T-cell (primary cell): ENCODE data around the gene CFAP141. TPM values are rescaled to one million over a fixed set of nuclear protein-coding genes. Genes with fewer than 3 reads are reported as not detected.
A peak's percentile ranks its signal among the peaks of the same experiment; 100 is the strongest.

Experiments
- ATAC-seq, 4 experiments: fragments of 200-7000 bp in 3 of 4; fragments of 150-1000 bp in 1 of 4; cut with Tn5 transposase; replicated peaks in 1 of 4; 1 replicate in 3 of 4; 2 replicates in 1 of 4; pipeline ENCODE4 v1.10.0; 2021; ENCODE audit warnings: moderate library complexity in 3 of 4, mild to moderate bottlenecking in 2 of 4, moderate number of reproducible peaks in 1 of 4
- CTCF ChIA-PET, 2 donors: fragments of 300-600 bp; sonication (Branson Sonifier 250); formaldehyde crosslinking; loops; one replicate each; lab custom pipeline; 2022; ENCODE audit warnings: antibody characterized with exemption in 2 of 2; lab: Charles Lee
- POLR2A ChIA-PET, 2 donors: fragments of 300-600 bp; sonication (Branson Sonifier 250); formaldehyde crosslinking; loops; one replicate each; lab custom pipeline; 2022; ENCODE audit warnings: antibody characterized with exemption in 2 of 2; lab: Charles Lee
- DNase-seq, 35 experiments: peaks; one replicate each; pipeline versions ENCODE4 v3.0.0 to v3.0.0-alpha.2; 2013 to 2023
- H3K27ac ChIP-seq: one replicate; pipeline ENCODE4 v1.5.1; 2013; ENCODE audit warnings: low read length
- H3K27me3 ChIP-seq, 2 experiments: replicated peaks in 1 of 2; 1 replicate in 1 of 2; 2 replicates in 1 of 2; pipeline versions ENCODE4 v1.6.1 to v1.7.0; 2013; ENCODE audit warnings: low read length in 1 of 2, mixed read lengths in 1 of 2; ENCODE audit not compliant: control insufficient read depth in 2 of 2, insufficient read depth in 2 of 2; ENCODE audit errors: extremely low read depth in 1 of 2
- H3K36me3 ChIP-seq, 2 donors: 1 replicate in 1 of 2; 2 replicates in 1 of 2; pipeline versions ENCODE4 v1.6.1 to v1.7.0; 2013; ENCODE audit warnings: low read length in 1 of 2; ENCODE audit not compliant: control insufficient read depth in 2 of 2, insufficient read depth in 1 of 2; ENCODE audit errors: extremely low read depth in 1 of 2
- H3K4me1 ChIP-seq, 2 experiments: 1 replicate in 1 of 2; 2 replicates in 1 of 2; pipeline versions ENCODE4 v1.6.1 to v1.7.0; 2013; ENCODE audit warnings: low read length in 2 of 2, mixed read lengths in 1 of 2; ENCODE audit not compliant: insufficient read depth in 2 of 2, control insufficient read depth in 1 of 2; ENCODE audit errors: extremely low read depth in 1 of 2
- H3K4me3 ChIP-seq, 2 donors: 1 replicate in 1 of 2; 2 replicates in 1 of 2; pipeline versions ENCODE4 v1.5.1 to v1.7.0; 2013; ENCODE audit warnings: mild to moderate bottlenecking in 2 of 2, low read length in 1 of 2, moderate library complexity in 1 of 2; ENCODE audit not compliant: control insufficient read depth in 1 of 2; ENCODE audit errors: extremely low read depth in 1 of 2
- H3K9me3 ChIP-seq: 2 replicates; pipeline ENCODE4 v1.7.0; 2013
- H3K27ac Mint-ChIP-seq, 2 donors: one replicate each; pipeline ENCODE4 v1.8.0; 2020 to 2021; ENCODE audit warnings: mild to moderate bottlenecking in 2 of 2, mixed read lengths in 2 of 2
- H3K27me3 Mint-ChIP-seq, 2 donors: one replicate each; pipeline ENCODE4 v1.8.0; 2021 to 2022; ENCODE audit warnings: mixed read lengths in 2 of 2
- H3K36me3 Mint-ChIP-seq: one replicate; pipeline ENCODE4 v1.8.0; 2021; ENCODE audit warnings: mixed read lengths
- H3K4me1 Mint-ChIP-seq, 3 donors: one replicate each; pipeline ENCODE4 v1.8.0; 2020 to 2022; ENCODE audit warnings: mixed read lengths in 3 of 3, mild to moderate bottlenecking in 1 of 3
- H3K4me3 Mint-ChIP-seq, 3 donors: one replicate each; pipeline ENCODE4 v1.8.0; 2020 to 2022; ENCODE audit warnings: mild to moderate bottlenecking in 3 of 3, mixed read lengths in 3 of 3, moderate library complexity in 3 of 3
- H3K9me3 Mint-ChIP-seq, 3 donors: one replicate each; pipeline ENCODE4 v1.8.0; 2020 to 2022; ENCODE audit warnings: mixed read lengths in 3 of 3
- WGBS: methylation state at CpG from one replicate; pipeline ENCODE4 v1.1.5; 2013; ENCODE audit warnings: missing lambda C conversion rate; ENCODE audit not compliant: insufficient coverage; 5-methylcytosine and 5-hydroxymethylcytosine counted together
- total RNA-seq, 35 experiments: library from RNA in 6 of 35; stranded (reverse) in 6 of 35; fragments of 120-200 nt in 1 of 35; gene quantifications; one replicate each; pipeline versions ENCODE4 v1.2.1 to v1.2.4 and lab custom pipeline; 2013 to 2026

Gene CFAP141
- total RNA-seq, 5 donors from 2014 or later (not counting 1 experiment from before 2014, with no cell fraction given): not detected

- Mint-ChIP-seq H3K27me3 (no peaks in the 10 kb centered on the region), H3K27ac (peak overlapping the region; percentile 90 to 98), H3K4me3 (no peak overlapping the region), H3K9me3 (no peaks in the 10 kb centered on the region), H3K36me3 (peaks cover 35% of the 10 kb centered on the region), H3K4me1 (peaks cover 51 to 58% (median 52%) of the 10 kb centered on the region in 3 donors)
- no peak overlapping the region for H3K4me3 ChIP-seq
- H3K9me3 ChIP-seq: no peaks in the 10 kb centered on the region
- no CpG with 5 or more reads among the region's 6 CpGs for WGBS
- no peaks in the 10 kb centered on the region for H3K27me3 ChIP-seq
- peak overlapping the region; percentile 65 for H3K27ac ChIP-seq
- ChIA-PET POLR2A (no interaction called here), CTCF (interaction anchor here in 1 of 2 donors (0.6 kb wide), 2 partner anchors 118 to 1713 kb away, joined by 4 to 5 read pairs; no protein-coding TSS in a partner anchor)
- peaks cover 48% of the 10 kb centered on the region in 2 experiments for H3K4me1 ChIP-seq
- DNase-seq: no peak
- H3K36me3 ChIP-seq: peaks cover 0 to 18% of the 10 kb centered on the region in 2 donors
- no peak for ATAC-seq
Measured at GRCh38 chr1:154154053-154154452, 52.1 kb downstream of the CFAP141 start.

- no peak overlapping the region for H3K4me3 Mint-ChIP-seq
- peaks cover 16% of the 10 kb centered on the region for H3K36me3 Mint-ChIP-seq
- POLR2A ChIA-PET: interaction anchor here in 1 of 2 donors (0.5 kb wide), 1 partner anchor 65 kb away, joined by 4 read pairs; no protein-coding TSS in a partner anchor
Measured at GRCh38 chr1:154151311-154151710, 54.8 kb downstream of the CFAP141 start.

More at GRCh38 chr1:154151311-154151710, 54.8 kb downstream of the CFAP141 start:
- no peak overlapping the region for H3K4me3 ChIP-seq
- Mint-ChIP-seq H3K9me3 (no peaks in the 10 kb centered on the region), H3K4me1 (peaks cover 24 to 35% (median 29%) of the 10 kb centered on the region in 3 donors), H3K27me3 (no peaks in the 10 kb centered on the region), H3K27ac (peak overlapping the region; percentile 25 to 79)
- H3K9me3 ChIP-seq: no peaks in the 10 kb centered on the region
- peaks cover 26 to 29% of the 10 kb centered on the region in 2 experiments for H3K4me1 ChIP-seq
- H3K36me3 ChIP-seq: peaks cover 0 to 18% of the 10 kb centered on the region in 2 donors
- no peaks in the 10 kb centered on the region for H3K27me3 ChIP-seq
- CTCF ChIA-PET: no interaction called here
- ATAC-seq (no peak), DNase-seq (no peak)
- H3K27ac ChIP-seq: no peak overlapping the region

Other genes starting within 250 kb of the CFAP141 start
- 100 to 1,000 TPM; 108 to 153 (median 122) TPM for gene CRTC2, start 247.7 kb downstream of the CFAP141 start, total RNA-seq
- 10 to 100 TPM; 15.1 to 22.0 (median 16.4) TPM for gene SLC39A1, start 242.8 kb downstream of the CFAP141 start, total RNA-seq
- 1 to 10 TPM; 3.3 to 9.0 (median 6.3) TPM for gene CREB3L4, start 238.4 kb downstream of the CFAP141 start, total RNA-seq
- 100 to 1,000 TPM in 3 of 5 donors, 10 to 100 TPM in 2; 90.4 to 137 (median 129) TPM for gene JTB, start 228.7 kb downstream of the CFAP141 start, total RNA-seq
- gene RAB13, start 220.0 kb downstream of the CFAP141 start, total RNA-seq: 1 to 10 TPM in 4 of 5 donors, under 1 TPM in 1; 0.91 to 3.6 (median 2.6) TPM
- gene RPS27, start 215.6 kb downstream of the CFAP141 start, total RNA-seq: 1,000 to 10,000 TPM; 4,147 to 5,898 (median 5,716) TPM
- under 1 TPM; 0.10 to 0.35 (median 0.18) TPM for gene NUP210L, start 51.3 kb downstream of the CFAP141 start, total RNA-seq
- 100 to 1,000 TPM; 340 to 396 (median 363) TPM for gene TPM3, start 14.2 kb downstream of the CFAP141 start, total RNA-seq
- 100 to 1,000 TPM; 175 to 240 (median 192) TPM for gene UBAP2L, start 14.6 kb upstream of the CFAP141 start, total RNA-seq
- gene HAX1, start 66.3 kb upstream of the CFAP141 start, total RNA-seq: 10 to 100 TPM; 69.4 to 97.7 (median 92.5) TPM
- not detected for gene AQP10, start 114.8 kb upstream of the CFAP141 start, total RNA-seq
- gene ATP8B2, start 119.2 kb upstream of the CFAP141 start, total RNA-seq: 100 to 1,000 TPM; 142 to 172 (median 149) TPM
- gene IL6R, start 199.0 kb upstream of the CFAP141 start, total RNA-seq: 10 to 100 TPM; 76.0 to 87.9 (median 80.8) TPM